ENCODE measurements around the gene ARHGEF10L.

The ARHGEF10L gene

GRCh38 chr1:17655922-17656321, 116.4 kb downstream of the ARHGEF10L start:
- H3K27me3 ChIP-seq: no peaks in the 10 kb centered on the region
- H3K36me3 ChIP-seq: no peaks in the 10 kb centered on the region
- no peaks in the 10 kb centered on the region for H3K4me1 ChIP-seq
- DNase-seq: no peak
- no peak overlapping the region for H3K4me3 ChIP-seq (ENCODE audit: low read depth, low read length)
- no peaks in the 10 kb centered on the region for H3K9me3 ChIP-seq
- TF ChIP-seq, protein P1, sequence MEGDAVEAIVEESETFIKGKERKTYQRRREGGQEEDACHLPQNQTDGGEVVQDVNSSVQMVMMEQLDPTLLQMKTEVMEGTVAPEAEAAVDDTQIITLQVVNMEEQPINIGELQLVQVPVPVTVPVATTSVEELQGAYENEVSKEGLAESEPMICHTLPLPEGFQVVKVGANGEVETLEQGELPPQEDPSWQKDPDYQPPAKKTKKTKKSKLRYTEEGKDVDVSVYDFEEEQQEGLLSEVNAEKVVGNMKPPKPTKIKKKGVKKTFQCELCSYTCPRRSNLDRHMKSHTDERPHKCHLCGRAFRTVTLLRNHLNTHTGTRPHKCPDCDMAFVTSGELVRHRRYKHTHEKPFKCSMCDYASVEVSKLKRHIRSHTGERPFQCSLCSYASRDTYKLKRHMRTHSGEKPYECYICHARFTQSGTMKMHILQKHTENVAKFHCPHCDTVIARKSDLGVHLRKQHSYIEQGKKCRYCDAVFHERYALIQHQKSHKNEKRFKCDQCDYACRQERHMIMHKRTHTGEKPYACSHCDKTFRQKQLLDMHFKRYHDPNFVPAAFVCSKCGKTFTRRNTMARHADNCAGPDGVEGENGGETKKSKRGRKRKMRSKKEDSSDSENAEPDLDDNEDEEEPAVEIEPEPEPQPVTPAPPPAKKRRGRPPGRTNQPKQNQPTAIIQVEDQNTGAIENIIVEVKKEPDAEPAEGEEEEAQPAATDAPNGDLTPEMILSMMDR (IDR thresholded peaks at IDR 0.05; ENCODE audit: low read depth, low read length): no peak

DNA sequence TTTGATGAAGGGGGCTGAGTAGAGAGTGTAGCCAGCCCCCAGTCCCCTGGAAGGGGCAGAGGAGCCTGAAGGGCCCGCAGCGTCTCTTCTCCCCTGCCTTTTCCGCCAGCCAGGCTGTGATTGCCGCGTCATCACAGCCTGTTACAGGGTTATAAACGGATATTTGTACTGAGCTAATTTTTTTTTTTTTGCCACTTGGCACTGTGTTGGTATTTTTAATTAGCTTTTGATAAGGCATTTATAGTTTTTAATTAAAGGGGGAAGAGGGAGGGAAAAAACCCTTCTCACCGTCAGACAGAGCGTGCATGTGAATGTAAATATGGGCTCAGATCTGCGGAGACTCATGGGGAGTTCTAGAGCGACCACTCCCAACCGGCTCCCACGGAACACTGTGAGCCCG, 117.9 kb downstream of the ARHGEF10L start:
- TF ChIP-seq, protein P1 (IDR thresholded peaks at IDR 0.05; ENCODE audit: low read depth, low read length): no peak
- H3K36me3 ChIP-seq: no peaks in the 10 kb centered on the region
- H3K9me3 ChIP-seq: no peaks in the 10 kb centered on the region
- no peak overlapping the region for H3K4me3 ChIP-seq (ENCODE audit: low read depth, low read length)
- no peak for DNase-seq
- H3K4me1 ChIP-seq: no peaks in the 10 kb centered on the region
- H3K27me3 ChIP-seq: no peaks in the 10 kb centered on the region

GRCh38 chr1:17658837-17659236, 119.3 kb downstream of the ARHGEF10L start:
- H3K9me3 ChIP-seq: no peaks in the 10 kb centered on the region
- DNase-seq: no peak
- TF ChIP-seq, protein P1 (IDR thresholded peaks at IDR 0.05; ENCODE audit: low read depth, low read length): no peak

GRCh38 chr1:17661546-17662157, 122.2 kb downstream of the ARHGEF10L start:
- Histone ChIP-seq H3K9me3 (no peaks in the 10 kb centered on the region), H3K36me3 (no peaks in the 10 kb centered on the region), H3K4me1 (0 out of 2 replicates have a peak, but pooled peaks cover 2% of the 10 kb centered on the region), H3K27me3 (no peaks in the 10 kb centered on the region), H3K4me3 (ENCODE audit: low read depth, low read length) (no peak overlapping the region)
- TF ChIP-seq, protein P1 (IDR thresholded peaks at IDR 0.05; ENCODE audit: low read depth, low read length): peak; percentile 70
- DNase-seq: peak; percentile 64

More at GRCh38 chr1:17658837-17659236, 119.3 kb downstream of the ARHGEF10L start:
- no peaks in the 10 kb centered on the region for H3K36me3 ChIP-seq
- H3K4me1 ChIP-seq: no peaks in the 10 kb centered on the region
- no peaks in the 10 kb centered on the region for H3K27me3 ChIP-seq
- H3K4me3 ChIP-seq (ENCODE audit: low read depth, low read length): no peak overlapping the region

DNA sequence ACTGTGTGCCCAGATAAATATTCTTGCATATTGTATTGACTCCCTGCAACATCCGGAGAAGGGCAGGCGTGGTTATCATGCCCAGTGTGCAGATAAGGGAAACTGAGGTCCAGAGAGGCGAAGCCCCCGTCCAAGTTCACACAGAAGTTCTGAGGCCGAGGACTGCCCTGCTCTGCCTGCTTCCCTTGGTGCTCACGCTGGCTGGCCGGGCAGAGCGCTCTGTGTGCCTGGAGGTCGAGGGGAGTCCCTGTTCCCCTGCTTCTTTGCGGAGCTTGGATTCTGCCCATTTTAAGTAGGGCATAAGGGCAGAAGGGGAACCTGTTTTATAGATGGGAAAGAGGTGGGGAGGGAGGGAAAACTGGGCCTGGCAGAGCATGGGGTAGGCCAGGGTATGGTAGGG, 122.8 kb downstream of the ARHGEF10L start:
- Histone ChIP-seq H3K4me3 (ENCODE audit: low read depth, low read length) (no peak overlapping the region), H3K4me1 (0 out of 2 replicates have a peak, but pooled peaks cover 2% of the 10 kb centered on the region), H3K9me3 (no peaks in the 10 kb centered on the region), H3K36me3 (no peaks in the 10 kb centered on the region), H3K27me3 (no peaks in the 10 kb centered on the region)
- TF ChIP-seq, protein P1 (IDR thresholded peaks at IDR 0.05; ENCODE audit: low read depth, low read length): no peak
- no peak for DNase-seq

GRCh38 chr1:17662786-17663185, 123.3 kb downstream of the ARHGEF10L start:
- no peak overlapping the region for H3K4me3 ChIP-seq (ENCODE audit: low read depth, low read length)
- no peaks in the 10 kb centered on the region for H3K36me3 ChIP-seq
- no peaks in the 10 kb centered on the region for H3K9me3 ChIP-seq
- no peaks in the 10 kb centered on the region for H3K27me3 ChIP-seq
- H3K4me1 ChIP-seq: 0 out of 2 replicates have a peak, but pooled peaks cover 2% of the 10 kb centered on the region
- TF ChIP-seq, protein P1 (IDR thresholded peaks at IDR 0.05; ENCODE audit: low read depth, low read length): no peak
- no peak for DNase-seq

Measured in BE2C (cell line).